Ishikawa (cell line): ENCODE results near the gene LCMT2.

Source experiments
- CEBPB ChIP-seq: IDR thresholded peaks from 2 replicates; pipeline ENCODE4 v1.6.1; 2012
- CREB1 ChIP-seq: IDR thresholded peaks from 2 replicates; pipeline ENCODE4 v1.6.1; 2012; ENCODE audit warnings: low read depth
- EP300 ChIP-seq: IDR thresholded peaks from 2 replicates; pipeline ENCODE4 v1.6.1; 2012; ENCODE audit warnings: borderline replicate concordance
- FOXM1 ChIP-seq: IDR thresholded peaks from 2 replicates; pipeline ENCODE4 v1.6.1; 2012; ENCODE audit warnings: low read depth, borderline replicate concordance
- MAX ChIP-seq: IDR thresholded peaks from 2 replicates; pipeline ENCODE4 v1.6.1; 2012
- RAD21 ChIP-seq: IDR thresholded peaks from 2 replicates; pipeline ENCODE4 v1.6.1; 2012; ENCODE audit warnings: low read depth
- REST ChIP-seq: IDR thresholded peaks from 2 replicates; pipeline ENCODE4 v1.6.1; 2012; ENCODE audit warnings: low read depth, mild to moderate bottlenecking
- TAF1 ChIP-seq: IDR thresholded peaks from 2 replicates; pipeline ENCODE4 v1.6.1; 2012; ENCODE audit warnings: low read depth, mild to moderate bottlenecking
- TEAD4 ChIP-seq: IDR thresholded peaks from 2 replicates; pipeline ENCODE4 v1.6.1; 2012
- USF1 ChIP-seq: IDR thresholded peaks from 2 replicates; pipeline ENCODE4 v1.6.1; 2012
- YY1 ChIP-seq: IDR thresholded peaks from 2 replicates; pipeline ENCODE4 v1.6.1; 2012; ENCODE audit warnings: low read depth

- TF ChIP-seq MAX (no peak), RAD21 (no peak), YY1 (0 out of 2 replicates have a peak, but pooled peaks have one; percentile 23), REST (no peak), EP300 (peak; percentile 62; the same call in 1 of the 2 replicates), TAF1 (no peak), FOXM1 (peak; percentile 64; the same call in 1 of the 2 replicates), CEBPB (peak; percentile 52; the same call in 1 of the 2 replicates), CREB1 (no peak), TEAD4 (peak; percentile 16; the same call in 1 of the 2 replicates), USF1 (no peak)
These were observed 14.1 kb downstream of the LCMT2 start for GRCh38 chr15:43316016-43316970.
